LHCN-M2 (cell line): ENCODE results near the gene TSPYL4. TPM values are rescaled to one million over a fixed set of nuclear protein-coding genes. Genes with fewer than 3 reads are reported as not detected.

Experiments used
- DNase-seq: peaks from one replicate; pipeline ENCODE4 v3.0.0-alpha.2; 2012; ENCODE audit warnings: low read depth
- total RNA-seq: library from RNA; depleted of rRNA; stranded (reverse); fragments of >200 nt; gene quantifications from 2 replicates; pipeline ENCODE4 v1.2.3, GENCODE V29; 2014; rRNA removed

The TSPYL4 gene
- total RNA-seq, 1 experiment from 2014 or later, result 18.8 TPM

- peak; percentile 45 for DNase-seq
Measured at GRCh38 chr6:116229287-116229913, 24.5 kb downstream of the TSPYL4 start.

GRCh38 chr6:116223355-116223754 lies 30.5 kb downstream of the TSPYL4 start:
- DNase-seq, result no peak

- no peak for DNase-seq
Measured at GRCh38 chr6:116221911-116222310, 32.0 kb downstream of the TSPYL4 start.

- DNase-seq, result peak; percentile 17
Measured at GRCh38 chr6:116221067-116221466, 32.8 kb downstream of the TSPYL4 start.

- no peak for DNase-seq
Measured at GRCh38 chr6:116218866-116219265, 35.0 kb downstream of the TSPYL4 start.

GRCh38 chr6:116218172-116218633 lies 35.7 kb downstream of the TSPYL4 start:
- peak; percentile 14 for DNase-seq

GRCh38 chr6:116217069-116217468 lies 36.8 kb downstream of the TSPYL4 start:
- DNase-seq, result peak; percentile 60

- peak; percentile 58 for DNase-seq
Measured at GRCh38 chr6:116215414-116215813, 38.5 kb downstream of the TSPYL4 start.

GRCh38 chr6:116214681-116215080 lies 39.2 kb downstream of the TSPYL4 start:
- no peak for DNase-seq

GRCh38 chr6:116210750-116211425 lies 43.0 kb downstream of the TSPYL4 start:
- DNase-seq, result peak; percentile 47

GRCh38 chr6:116210316-116210715 lies 43.6 kb downstream of the TSPYL4 start:
- no peak for DNase-seq

- no peak for DNase-seq
Measured at GRCh38 chr6:116208056-116208785, 45.7 kb downstream of the TSPYL4 start.

- DNase-seq, result peak; percentile 17
Measured at GRCh38 chr6:116206231-116206903, 47.5 kb downstream of the TSPYL4 start.

- no peak for DNase-seq
Measured at GRCh38 chr6:116205281-116205680, 48.6 kb downstream of the TSPYL4 start.

GRCh38 chr6:116201538-116201937 lies 52.3 kb downstream of the TSPYL4 start:
- DNase-seq, result no peak

- no peak for DNase-seq
Measured at GRCh38 chr6:116200619-116201249, 53.1 kb downstream of the TSPYL4 start.

Other genes with a start within 250 kb of the TSPYL4 start
- gene FRK, start 193.2 kb downstream of the TSPYL4 start, total RNA-seq, result 1.9 and 2.9 TPM in 2 replicates
- gene NT5DC1, start 153.2 kb downstream of the TSPYL4 start, total RNA-seq, result 13.6 and 18.0 TPM in 2 replicates
- 1.4 and 1.7 TPM in 2 replicates for gene COL10A1, start 127.9 kb downstream of the TSPYL4 start, total RNA-seq
- gene TSPYL1, start 25.9 kb upstream of the TSPYL4 start, total RNA-seq, result 72.5 and 76.1 TPM in 2 replicates
- gene DSE, start 116.9 kb upstream of the TSPYL4 start, total RNA-seq, result 28.4 and 31.7 TPM in 2 replicates
- 2.7 and 3.9 TPM in 2 replicates for gene CALHM6, start 207.3 kb upstream of the TSPYL4 start, total RNA-seq